ENCODE measurements around the gene KTN1. TPM values are rescaled to one million over a fixed set of nuclear protein-coding genes. Genes with fewer than 3 reads are reported as not detected.

Gene KTN1
- total RNA-seq, 1 donor from 2014 or later: 138 TPM

- TF ChIP-seq CTCF (IDR thresholded peaks at IDR 0.05): no peak
- H3K9me3 Mint-ChIP-seq (ENCODE audit: unreplicated experiment): no peaks in the 10 kb centered on the region
- peaks cover 57% of the 10 kb centered on the region for H3K36me3 Mint-ChIP-seq (ENCODE audit: unreplicated experiment)
- H3K4me1 Mint-ChIP-seq (ENCODE audit: unreplicated experiment): no peaks in the 10 kb centered on the region
- no peak for DNase-seq (ENCODE audit: extremely low spot score, unreplicated experiment)
- no peak overlapping the region for H3K27ac Mint-ChIP-seq (ENCODE audit: unreplicated experiment)
- H3K27me3 Mint-ChIP-seq (ENCODE audit: unreplicated experiment): no peaks in the 10 kb centered on the region
- H3K4me3 Mint-ChIP-seq (ENCODE audit: unreplicated experiment): no peak overlapping the region
Observed at GRCh38 chr14:55645845-55646832, 66.1 kb downstream of the KTN1 start.

- Mint-ChIP-seq H3K27ac (ENCODE audit: unreplicated experiment) (no peak overlapping the region), H3K36me3 (ENCODE audit: unreplicated experiment) (peaks cover 58% of the 10 kb centered on the region), H3K9me3 (ENCODE audit: unreplicated experiment) (no peaks in the 10 kb centered on the region), H3K27me3 (ENCODE audit: unreplicated experiment) (no peaks in the 10 kb centered on the region), H3K4me3 (ENCODE audit: unreplicated experiment) (no peak overlapping the region), H3K4me1 (ENCODE audit: unreplicated experiment) (no peaks in the 10 kb centered on the region)
- TF ChIP-seq CTCF (IDR thresholded peaks at IDR 0.05): no peak
- no peak for DNase-seq (ENCODE audit: extremely low spot score, unreplicated experiment)
Observed at GRCh38 chr14:55650992-55651391, 71.0 kb downstream of the KTN1 start.

DNA sequence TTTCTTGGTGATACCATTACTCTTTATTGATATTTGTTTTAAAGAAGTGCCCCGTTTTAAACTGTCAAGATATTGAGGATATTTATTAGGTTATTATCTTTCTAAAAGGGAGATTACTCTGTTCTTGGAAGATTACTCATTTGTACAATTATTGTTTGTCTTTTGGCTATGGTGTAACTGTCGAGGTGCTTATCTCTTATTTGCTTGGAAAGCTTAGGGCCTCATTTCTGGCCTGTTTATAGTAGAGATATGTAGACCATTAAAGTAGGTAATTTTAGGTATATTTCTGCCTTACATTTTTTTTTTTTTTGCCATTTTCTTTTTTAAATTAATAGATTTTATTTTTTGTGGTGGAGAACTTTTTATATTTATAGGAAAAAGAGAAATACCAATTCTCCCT is 74.2 kb downstream of the KTN1 start:
- no peaks in the 10 kb centered on the region for H3K9me3 Mint-ChIP-seq (ENCODE audit: unreplicated experiment)
- H3K27me3 Mint-ChIP-seq (ENCODE audit: unreplicated experiment): no peaks in the 10 kb centered on the region
- peaks cover 59% of the 10 kb centered on the region for H3K36me3 Mint-ChIP-seq (ENCODE audit: unreplicated experiment)
- H3K27ac Mint-ChIP-seq (ENCODE audit: unreplicated experiment): no peak overlapping the region
- DNase-seq (ENCODE audit: extremely low spot score, unreplicated experiment): no peak
- no peak for TF ChIP-seq CTCF (IDR thresholded peaks at IDR 0.05)
- no peaks in the 10 kb centered on the region for H3K4me1 Mint-ChIP-seq (ENCODE audit: unreplicated experiment)
- no peak overlapping the region for H3K4me3 Mint-ChIP-seq (ENCODE audit: unreplicated experiment)

DNA sequence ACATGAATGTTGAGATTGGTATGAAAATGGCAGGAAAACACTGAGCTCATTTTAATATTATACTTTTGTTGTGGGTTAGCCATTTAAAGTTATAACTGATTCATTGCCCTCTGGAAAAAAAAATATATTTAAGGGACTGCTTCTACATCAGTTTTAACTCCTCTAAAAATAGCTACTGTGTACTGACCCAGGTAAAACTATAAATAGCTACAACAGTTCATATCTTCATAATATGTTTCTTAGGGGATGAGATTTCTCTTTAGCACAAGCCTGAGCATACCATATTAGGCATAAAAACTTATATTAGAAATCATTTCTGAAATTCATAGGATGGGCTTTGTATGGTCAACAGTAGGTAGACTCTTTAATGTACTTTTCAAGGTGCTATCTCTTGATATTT is 81.0 kb downstream of the KTN1 start:
- no peak for TF ChIP-seq CTCF (IDR thresholded peaks at IDR 0.05)
- DNase-seq (ENCODE audit: extremely low spot score, unreplicated experiment): no peak
- Mint-ChIP-seq H3K4me1 (ENCODE audit: unreplicated experiment) (peaks cover 10% of the 10 kb centered on the region), H3K4me3 (ENCODE audit: unreplicated experiment) (no peak overlapping the region), H3K9me3 (ENCODE audit: unreplicated experiment) (no peaks in the 10 kb centered on the region), H3K36me3 (ENCODE audit: unreplicated experiment) (peaks cover 57% of the 10 kb centered on the region), H3K27me3 (ENCODE audit: unreplicated experiment) (no peaks in the 10 kb centered on the region), H3K27ac (ENCODE audit: unreplicated experiment) (no peak overlapping the region)

DNA sequence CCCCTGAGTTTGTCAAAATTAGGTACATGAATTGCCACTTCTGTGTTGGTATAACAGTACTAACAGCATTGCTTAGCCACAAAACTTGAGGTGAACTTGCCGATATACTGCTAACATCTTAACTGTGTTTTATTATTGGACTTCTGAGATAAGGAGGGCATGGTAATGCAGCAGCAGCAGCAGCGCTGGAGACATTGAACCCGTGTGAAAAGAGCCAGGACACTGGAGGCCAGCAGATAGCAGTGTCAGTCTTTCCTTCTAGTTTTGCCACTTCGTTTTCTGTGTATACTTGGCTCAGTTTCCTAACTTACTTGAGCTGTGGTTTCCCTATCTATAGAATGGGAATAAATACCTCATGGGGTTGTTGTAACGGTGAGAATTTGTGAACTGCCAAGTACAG is 82.7 kb downstream of the KTN1 start:
- H3K36me3 Mint-ChIP-seq (ENCODE audit: unreplicated experiment): peaks cover 55% of the 10 kb centered on the region
- no peak overlapping the region for H3K4me3 Mint-ChIP-seq (ENCODE audit: unreplicated experiment)
- no peaks in the 10 kb centered on the region for H3K27me3 Mint-ChIP-seq (ENCODE audit: unreplicated experiment)

More for the DNA sequence above, 82.7 kb downstream of the KTN1 start:
- no peak for DNase-seq (ENCODE audit: extremely low spot score, unreplicated experiment)
- Mint-ChIP-seq H3K27ac (ENCODE audit: unreplicated experiment) (no peak overlapping the region), H3K9me3 (ENCODE audit: unreplicated experiment) (no peaks in the 10 kb centered on the region), H3K4me1 (ENCODE audit: unreplicated experiment) (peaks cover 12% of the 10 kb centered on the region)
- TF ChIP-seq CTCF (IDR thresholded peaks at IDR 0.05): no peak
